GM10248 (cell line): Measurements from ENCODE around the gene DGKD.
A peak's percentile ranks its signal among the peaks of the same experiment; 100 is the strongest.

ENCODE experiments used
- CTCF ChIA-PET: fragments of 300-600 bp; sonication (Branson Sonifier 250); formaldehyde crosslinking; extraction: SDS; loops from one replicate; lab custom pipeline; 2021; ENCODE audit warnings: antibody characterized with exemption; lab: Yijun Ruan, JAX
- POLR2A ChIA-PET: fragments of 350-650 bp; sonication (Branson Sonifier 250); formaldehyde crosslinking; extraction: SDS; loops from one replicate; lab custom pipeline; 2020; ENCODE audit warnings: antibody characterized with exemption; lab: Yijun Ruan, JAX
- DNase-seq: peaks from one replicate; pipeline ENCODE4 v3.0.0; 2012; ENCODE audit errors: extremely low spot score
- TF ChIP-seq, protein P1 (sequence below): IDR thresholded peaks from 2 replicates; pipeline ENCODE4 v1.5.1; 2012; ENCODE audit warnings: mild to moderate bottlenecking, low read depth; ENCODE audit errors: extremely low read depth, missing control alignments, control extremely low read depth

The DGKD gene

DNA sequence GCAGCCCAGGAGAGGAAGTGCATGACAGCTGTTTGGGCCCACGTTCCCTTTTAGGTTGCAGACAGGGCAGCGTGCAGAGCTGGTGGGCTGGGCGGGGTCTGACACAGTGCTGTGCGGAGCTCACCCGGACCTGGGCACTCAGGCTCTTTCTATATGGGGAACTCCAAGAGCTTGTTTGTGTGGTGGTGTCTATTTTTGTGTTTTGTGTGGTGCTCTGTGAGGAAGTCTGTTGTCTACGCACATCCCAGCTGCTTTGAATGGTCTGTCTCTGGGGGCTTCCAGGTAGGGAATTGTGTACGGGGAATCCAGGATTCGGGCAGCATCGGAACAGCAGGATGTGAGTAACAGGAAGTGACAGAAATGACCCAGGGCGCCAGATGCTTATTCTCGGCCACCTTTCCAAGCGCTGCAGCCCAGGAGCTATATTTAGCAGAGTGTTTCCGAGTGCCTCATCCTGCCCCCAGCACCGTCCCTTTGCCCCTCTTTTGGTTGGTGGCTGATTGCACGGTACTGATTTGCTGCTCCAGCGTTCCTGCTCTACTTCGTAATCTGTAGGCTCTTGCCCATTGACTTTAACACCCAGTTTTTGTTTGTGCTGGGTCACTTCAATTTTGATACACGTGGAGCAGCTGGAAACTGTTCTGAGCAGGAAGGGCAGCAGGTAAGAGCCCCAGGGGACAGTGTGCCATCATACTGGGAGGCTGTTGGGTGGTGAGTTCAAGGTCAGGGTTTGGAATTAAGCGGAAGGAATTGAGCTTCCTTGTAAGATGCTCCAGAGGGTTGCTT, 64.7 kb downstream of the DGKD start:
- POLR2A ChIA-PET: interaction anchor here (1.2 to 1.3 kb wide), 2 partner anchors 9 to 17 kb away, joined by 3 read pairs; no protein-coding TSS in a partner anchor
- CTCF ChIA-PET: interaction anchor here (0.7 to 12.4 kb wide), 10 partner anchors 8 to 98 kb away, joined by 3 to 121 read pairs (median 4); no protein-coding TSS in a partner anchor
- DNase-seq: peak; percentile 67
- TF ChIP-seq, protein P1, sequence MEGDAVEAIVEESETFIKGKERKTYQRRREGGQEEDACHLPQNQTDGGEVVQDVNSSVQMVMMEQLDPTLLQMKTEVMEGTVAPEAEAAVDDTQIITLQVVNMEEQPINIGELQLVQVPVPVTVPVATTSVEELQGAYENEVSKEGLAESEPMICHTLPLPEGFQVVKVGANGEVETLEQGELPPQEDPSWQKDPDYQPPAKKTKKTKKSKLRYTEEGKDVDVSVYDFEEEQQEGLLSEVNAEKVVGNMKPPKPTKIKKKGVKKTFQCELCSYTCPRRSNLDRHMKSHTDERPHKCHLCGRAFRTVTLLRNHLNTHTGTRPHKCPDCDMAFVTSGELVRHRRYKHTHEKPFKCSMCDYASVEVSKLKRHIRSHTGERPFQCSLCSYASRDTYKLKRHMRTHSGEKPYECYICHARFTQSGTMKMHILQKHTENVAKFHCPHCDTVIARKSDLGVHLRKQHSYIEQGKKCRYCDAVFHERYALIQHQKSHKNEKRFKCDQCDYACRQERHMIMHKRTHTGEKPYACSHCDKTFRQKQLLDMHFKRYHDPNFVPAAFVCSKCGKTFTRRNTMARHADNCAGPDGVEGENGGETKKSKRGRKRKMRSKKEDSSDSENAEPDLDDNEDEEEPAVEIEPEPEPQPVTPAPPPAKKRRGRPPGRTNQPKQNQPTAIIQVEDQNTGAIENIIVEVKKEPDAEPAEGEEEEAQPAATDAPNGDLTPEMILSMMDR: no peak

DNA sequence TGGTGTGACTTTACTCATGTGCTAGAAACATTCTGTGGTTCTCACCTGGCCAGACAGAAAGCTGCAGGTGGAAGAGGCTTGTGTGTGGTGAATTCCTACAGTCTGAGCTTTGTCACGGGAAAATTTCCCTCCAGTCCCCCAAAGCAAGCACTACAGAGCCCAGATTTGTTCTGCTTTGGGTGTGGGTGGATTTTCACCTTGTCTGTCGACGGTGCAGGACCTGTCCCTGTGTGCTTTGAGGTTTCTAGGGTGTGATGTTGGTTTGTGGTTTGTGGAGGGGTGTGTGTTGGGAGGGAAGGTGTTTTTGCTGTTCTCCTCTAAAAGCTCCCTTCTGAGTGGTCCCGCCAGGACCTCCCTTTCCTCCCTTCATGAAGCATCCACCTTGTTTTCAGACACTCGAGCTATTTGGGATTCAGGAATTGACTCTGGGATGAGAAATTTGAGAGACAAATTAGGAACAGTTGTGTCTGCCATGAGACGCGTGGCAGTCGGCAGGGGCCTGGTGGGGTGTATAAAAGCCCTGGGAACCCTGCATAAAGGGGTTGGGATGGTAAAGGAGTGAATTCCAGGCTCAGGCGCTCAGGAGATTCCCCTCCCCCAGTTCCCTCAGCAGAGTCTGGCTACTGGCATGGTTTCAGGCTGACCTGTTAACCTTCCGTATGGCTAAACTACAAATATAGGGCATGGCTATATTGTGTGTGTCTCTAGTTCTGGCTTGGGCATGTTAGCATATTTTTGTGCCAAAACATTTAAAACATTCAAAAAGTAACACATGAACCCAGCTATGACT, 65.5 kb downstream of the DGKD start:
- POLR2A ChIA-PET: interaction anchor here (1.2 to 1.3 kb wide), 2 partner anchors 9 to 18 kb away, joined by 3 read pairs; no protein-coding TSS in a partner anchor
- TF ChIP-seq, protein P1: no peak
- CTCF ChIA-PET: interaction anchor here (1.2 to 12.4 kb wide), 7 partner anchors 14 to 98 kb away, joined by 3 to 121 read pairs (median 6); no protein-coding TSS in a partner anchor
- DNase-seq: peak; percentile 66

DNA sequence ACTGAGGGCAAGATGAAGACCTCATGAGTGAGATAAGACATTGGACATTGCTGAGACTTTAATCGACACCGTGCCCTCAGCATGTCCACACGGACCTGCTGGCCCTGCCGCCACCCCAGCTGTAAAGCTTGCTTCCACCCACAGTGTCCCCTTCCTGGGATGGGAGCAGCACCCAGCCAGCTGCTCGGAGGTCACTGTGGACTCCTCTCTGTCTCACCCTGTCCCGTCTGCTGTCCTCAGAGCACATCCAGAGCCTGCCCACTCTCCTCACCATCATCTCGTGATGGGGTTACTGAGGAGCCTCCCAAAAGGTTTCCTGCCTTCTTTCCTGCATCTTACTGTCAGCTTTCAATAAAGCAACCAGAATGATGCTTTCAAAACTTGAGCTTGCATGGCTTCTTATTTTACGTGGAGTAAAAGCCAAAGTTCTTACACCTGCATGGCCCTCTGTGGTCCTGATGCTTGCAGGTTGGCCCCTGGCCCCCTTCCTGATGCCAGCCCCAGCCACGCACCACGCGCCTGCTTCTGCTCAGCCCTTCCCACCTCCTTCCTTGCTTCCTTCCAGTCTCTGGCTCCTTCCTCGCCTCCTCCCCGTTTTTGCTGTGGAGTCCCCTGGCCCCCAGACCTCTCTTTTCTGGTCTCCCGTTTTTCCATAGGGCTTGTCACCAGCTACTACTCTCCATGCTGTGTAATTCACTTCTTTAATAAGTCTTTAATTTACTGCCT, 67.0 kb downstream of the DGKD start:
- TF ChIP-seq, protein P1: no peak
- CTCF ChIA-PET: interaction anchor here (1.7 to 12.4 kb wide), 4 partner anchors 16 to 37 kb away, joined by 8 to 121 read pairs (median 26); no protein-coding TSS in a partner anchor
- POLR2A ChIA-PET: interaction anchor here (1.2 kb wide), 1 partner anchor 13 kb away, joined by 3 read pairs; no protein-coding TSS in a partner anchor
- no peak for DNase-seq

DNA sequence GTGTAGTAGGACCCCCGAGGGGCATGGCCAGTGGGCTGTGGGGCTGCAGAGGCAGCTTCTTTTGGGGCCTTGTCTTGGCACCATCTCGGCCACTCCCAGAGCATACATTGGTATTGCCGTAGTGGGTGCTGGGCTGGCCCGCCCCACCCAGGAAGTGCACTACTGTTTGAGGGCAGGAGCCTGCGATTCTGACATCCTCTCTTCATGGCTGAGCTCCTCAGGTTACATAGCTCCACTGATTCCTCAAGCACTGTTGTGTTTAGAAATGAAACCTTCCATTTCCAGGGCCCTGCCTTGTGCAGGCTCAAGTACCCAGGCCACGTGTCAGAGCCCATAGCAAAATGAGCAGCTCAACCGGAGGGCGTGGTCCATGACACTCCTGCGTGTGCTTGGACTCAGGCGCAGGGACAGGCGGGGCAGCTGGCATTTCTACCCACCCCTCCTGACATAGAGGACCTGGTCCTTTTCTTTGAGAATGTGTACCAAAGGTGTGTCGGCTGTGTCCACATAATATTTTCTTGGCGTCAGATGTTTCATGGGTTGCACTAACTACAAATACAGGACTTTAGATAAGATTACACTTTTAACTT, 67.9 kb downstream of the DGKD start:
- ChIA-PET CTCF (interaction anchor here (1.0 to 12.4 kb wide), 5 partner anchors 15 to 38 kb away, joined by 3 to 121 read pairs (median 8); no protein-coding TSS in a partner anchor), POLR2A (interaction anchor here (1.2 kb wide), 1 partner anchor 12 kb away, joined by 3 read pairs; no protein-coding TSS in a partner anchor)
- peak; percentile 70 for DNase-seq
- TF ChIP-seq, protein P1: no peak

DNA sequence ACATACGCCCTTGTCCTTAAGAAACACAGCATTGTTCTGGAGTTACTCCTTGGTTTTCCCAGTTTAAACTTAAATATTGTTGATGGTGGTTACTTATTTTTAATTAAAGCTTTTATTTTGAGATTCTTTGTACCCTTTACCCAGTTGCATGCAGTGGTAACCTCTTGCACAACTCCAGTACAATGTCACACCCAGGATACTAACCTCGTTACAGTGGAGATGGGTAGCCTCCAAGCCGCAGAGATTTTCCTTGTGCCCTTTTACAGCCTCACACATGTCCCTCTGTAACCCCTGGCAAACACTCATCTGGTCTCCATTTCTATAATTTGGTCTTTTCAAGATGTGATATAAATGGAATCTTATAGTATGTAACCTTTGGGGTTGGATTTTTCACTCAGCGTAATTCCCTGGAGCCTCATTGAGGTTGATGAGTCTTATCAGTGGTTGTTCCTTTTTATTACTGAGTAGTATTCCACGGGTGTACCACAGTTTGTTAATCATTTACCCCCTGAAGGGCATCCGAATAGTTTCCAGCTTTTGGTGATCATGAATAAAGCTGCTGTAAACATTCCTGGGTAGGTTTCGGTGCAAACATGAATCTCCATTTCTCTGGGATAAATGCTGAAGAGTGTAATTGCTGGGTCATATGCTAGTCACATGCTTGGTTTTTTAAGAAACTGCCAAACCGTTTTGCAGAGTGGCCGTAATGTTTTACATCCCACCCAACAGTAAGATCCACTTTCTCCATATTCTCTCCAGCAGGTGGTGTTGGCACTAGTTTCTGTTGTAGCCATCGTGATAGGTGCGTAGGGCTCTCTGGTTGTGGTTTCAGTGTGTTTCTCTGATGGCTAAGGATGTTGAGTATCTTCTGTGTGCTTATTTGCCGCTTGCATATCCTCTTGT, 68.6 kb downstream of the DGKD start:
- no peak for DNase-seq
- CTCF ChIA-PET: interaction anchor here (1.0 to 12.4 kb wide), 5 partner anchors 14 to 38 kb away, joined by 3 to 121 read pairs (median 8); no protein-coding TSS in a partner anchor
- POLR2A ChIA-PET: no interaction called here
- TF ChIP-seq, protein P1: no peak
